Measurements from ENCODE around the gene SBF2. TPM values are rescaled to one million over a fixed set of nuclear protein-coding genes. Genes with fewer than 3 reads are reported as not detected.

SBF2 gene
- total and polyA plus RNA-seq, 3 donors from 2014 or later = 27.8 to 52.8 (median 48.7) TPM

DNA sequence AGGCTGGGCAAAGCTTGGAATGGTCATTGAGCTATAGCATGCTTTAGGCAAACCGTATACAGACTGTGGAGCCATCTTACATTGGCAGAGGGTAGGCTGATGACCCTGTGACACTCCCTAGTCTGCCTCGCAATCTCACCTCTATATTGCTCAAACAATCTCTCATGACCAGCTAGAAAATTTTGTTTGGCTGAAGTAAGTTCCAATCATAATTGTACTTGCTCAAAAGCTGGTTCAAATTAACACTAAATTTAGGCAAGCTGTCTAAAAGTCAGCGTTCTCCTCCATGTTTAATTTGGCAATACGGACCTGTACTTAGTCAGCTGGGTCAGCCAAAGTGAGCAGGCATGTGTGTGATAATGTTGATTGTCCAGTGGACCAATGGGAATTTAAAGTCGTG lies 497.2 kb downstream of the SBF2 start:
- 58 to 71% methylated on average over 5 of the region's 5 CpGs for WGBS, 2 donors
- DNase-seq = no peak
- H3K27me3 ChIP-seq = no peaks in the 10 kb centered on the region
- no peaks in the 10 kb centered on the region for H3K36me3 ChIP-seq (ENCODE audit: low read depth, missing control alignments)
- no peaks in the 10 kb centered on the region for H3K4me1 ChIP-seq
- H3K27ac ChIP-seq = no peak overlapping the region
- H3K4me3 ChIP-seq = no peak overlapping the region
- H3K9me3 ChIP-seq = no peaks in the 10 kb centered on the region
- intact Hi-C loops (cut with DNase I; ENCODE audit: low total_unique reads) = no loop called here
- TF ChIP-seq POLR2A (IDR thresholded peaks at IDR 0.05) = no peak
- TF ChIP-seq, protein P1, sequence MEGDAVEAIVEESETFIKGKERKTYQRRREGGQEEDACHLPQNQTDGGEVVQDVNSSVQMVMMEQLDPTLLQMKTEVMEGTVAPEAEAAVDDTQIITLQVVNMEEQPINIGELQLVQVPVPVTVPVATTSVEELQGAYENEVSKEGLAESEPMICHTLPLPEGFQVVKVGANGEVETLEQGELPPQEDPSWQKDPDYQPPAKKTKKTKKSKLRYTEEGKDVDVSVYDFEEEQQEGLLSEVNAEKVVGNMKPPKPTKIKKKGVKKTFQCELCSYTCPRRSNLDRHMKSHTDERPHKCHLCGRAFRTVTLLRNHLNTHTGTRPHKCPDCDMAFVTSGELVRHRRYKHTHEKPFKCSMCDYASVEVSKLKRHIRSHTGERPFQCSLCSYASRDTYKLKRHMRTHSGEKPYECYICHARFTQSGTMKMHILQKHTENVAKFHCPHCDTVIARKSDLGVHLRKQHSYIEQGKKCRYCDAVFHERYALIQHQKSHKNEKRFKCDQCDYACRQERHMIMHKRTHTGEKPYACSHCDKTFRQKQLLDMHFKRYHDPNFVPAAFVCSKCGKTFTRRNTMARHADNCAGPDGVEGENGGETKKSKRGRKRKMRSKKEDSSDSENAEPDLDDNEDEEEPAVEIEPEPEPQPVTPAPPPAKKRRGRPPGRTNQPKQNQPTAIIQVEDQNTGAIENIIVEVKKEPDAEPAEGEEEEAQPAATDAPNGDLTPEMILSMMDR (IDR thresholded peaks at IDR 0.05) = no peak

DNA sequence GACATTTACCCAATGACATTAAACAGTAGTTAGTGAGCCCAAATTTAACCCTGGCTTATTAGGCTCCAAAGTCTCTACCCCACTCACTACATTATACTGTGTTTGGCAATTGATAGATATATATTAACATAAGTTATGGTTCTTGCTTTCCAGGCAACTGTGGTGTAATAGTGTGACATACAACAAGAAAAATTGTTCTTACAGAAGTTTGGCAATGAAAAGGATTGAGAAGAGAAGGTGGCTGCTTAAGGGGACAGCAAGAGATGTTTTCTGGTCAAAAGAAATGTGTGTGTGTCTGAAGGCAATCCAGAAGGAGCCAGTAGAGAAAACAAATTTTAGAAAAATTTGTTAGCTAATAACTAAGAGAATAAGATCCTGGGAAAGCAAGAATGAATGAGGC lies 497.8 kb downstream of the SBF2 start:
- no peak for TF ChIP-seq POLR2A (IDR thresholded peaks at IDR 0.05)
- TF ChIP-seq, protein P1 (IDR thresholded peaks at IDR 0.05) = no peak
- Histone ChIP-seq H3K27me3 (no peaks in the 10 kb centered on the region), H3K4me1 (no peaks in the 10 kb centered on the region), H3K36me3 (ENCODE audit: low read depth, missing control alignments) (no peaks in the 10 kb centered on the region), H3K9me3 (no peaks in the 10 kb centered on the region), H3K4me3 (no peak overlapping the region), H3K27ac (no peak overlapping the region)
- DNase-seq = no peak
- intact Hi-C loops (cut with DNase I; ENCODE audit: low total_unique reads) = no loop called here

DNA sequence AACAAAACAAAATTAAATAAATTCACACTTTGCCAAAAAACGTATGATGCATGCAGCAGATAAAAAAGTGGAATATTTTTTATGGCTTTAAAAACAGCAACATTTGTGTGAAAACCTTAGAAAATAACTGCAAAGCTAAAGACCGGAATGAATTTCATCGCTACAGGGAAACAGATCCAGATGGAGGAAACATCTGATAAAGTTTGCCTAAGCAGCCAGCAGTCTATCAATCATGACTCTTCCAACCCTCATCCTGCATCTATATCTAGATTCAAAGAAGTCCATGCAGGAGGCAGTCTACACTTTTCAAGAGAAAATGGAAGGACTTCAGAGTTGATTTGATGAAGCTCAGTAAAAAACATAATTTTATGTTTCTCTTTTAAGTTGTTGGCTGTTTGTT lies 503.3 kb downstream of the SBF2 start:
- Histone ChIP-seq H3K36me3 (ENCODE audit: low read depth, missing control alignments) (no peaks in the 10 kb centered on the region), H3K4me1 (peaks cover 4% of the 10 kb centered on the region), H3K27ac (no peak overlapping the region), H3K27me3 (no peaks in the 10 kb centered on the region), H3K4me3 (no peak overlapping the region), H3K9me3 (no peaks in the 10 kb centered on the region)
- intact Hi-C loops (cut with DNase I; ENCODE audit: low total_unique reads) = no loop called here
- no peak for DNase-seq
- TF ChIP-seq, protein P1 (IDR thresholded peaks at IDR 0.05) = no peak
- no peak for TF ChIP-seq POLR2A (IDR thresholded peaks at IDR 0.05)
- WGBS, 2 donors = 92 to 96% methylated on average over 3 of the region's 3 CpGs

DNA sequence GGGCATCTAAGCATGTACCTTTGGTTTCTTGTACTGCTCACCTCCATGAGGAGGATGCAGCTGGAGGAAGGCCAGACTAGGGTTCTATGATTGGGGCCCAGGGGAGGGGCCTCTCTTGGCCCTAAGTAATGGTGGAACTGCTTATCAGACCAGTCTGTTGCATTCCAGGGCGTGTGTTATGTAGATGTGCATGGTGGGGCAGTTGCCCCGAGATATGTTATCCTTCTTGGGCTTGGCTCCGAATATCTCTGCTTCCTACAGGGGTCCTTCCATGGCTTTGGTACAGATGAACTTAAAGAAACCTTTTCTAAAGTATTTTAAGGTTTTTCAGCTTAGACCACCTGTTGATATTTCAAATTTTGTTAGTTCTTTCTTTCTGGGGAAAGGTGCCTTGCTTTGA lies 504.1 kb downstream of the SBF2 start:
- intact Hi-C loops (cut with DNase I; ENCODE audit: low total_unique reads) = no loop called here
- WGBS, 2 donors = 95 to 97% methylated on average over 3 of the region's 3 CpGs
- no peak for TF ChIP-seq POLR2A (IDR thresholded peaks at IDR 0.05)
- TF ChIP-seq, protein P1 (IDR thresholded peaks at IDR 0.05) = no peak
- no peak overlapping the region for H3K27ac ChIP-seq
- no peaks in the 10 kb centered on the region for H3K36me3 ChIP-seq (ENCODE audit: low read depth, missing control alignments)
- no peaks in the 10 kb centered on the region for H3K27me3 ChIP-seq
- no peaks in the 10 kb centered on the region for H3K9me3 ChIP-seq
- DNase-seq = no peak
- H3K4me3 ChIP-seq = no peak overlapping the region
- H3K4me1 ChIP-seq = peaks cover 4% of the 10 kb centered on the region

GRCh38 chr11:9787981-9788521 lies 506.0 kb downstream of the SBF2 start:
- 56 to 65% methylated on average over 3 of the region's 3 CpGs for WGBS, 2 donors
- TF ChIP-seq, protein P1 (IDR thresholded peaks at IDR 0.05) = no peak
- TF ChIP-seq POLR2A (IDR thresholded peaks at IDR 0.05) = no peak
- intact Hi-C loops (cut with DNase I; ENCODE audit: low total_unique reads) = no loop called here
- Histone ChIP-seq H3K4me3 (no peak overlapping the region), H3K36me3 (ENCODE audit: low read depth, missing control alignments) (no peaks in the 10 kb centered on the region), H3K27ac (no peak overlapping the region), H3K9me3 (no peaks in the 10 kb centered on the region), H3K4me1 (peaks cover 4% of the 10 kb centered on the region), H3K27me3 (no peaks in the 10 kb centered on the region)
- DNase-seq = no peak
